GM19351 (cell line): ENCODE results near the gene ADAM11.

ENCODE experiments used
- ATAC-seq: cut with Tn5 transposase; IDR thresholded peaks from one replicate; pipeline ENCODE4 v1.9.1; 2021; ENCODE audit warnings: mild to moderate bottlenecking, moderate library complexity; ENCODE audit not compliant: unreplicated experiment

ADAM11 gene

GRCh38 chr17:44829523-44830358, 71.0 kb downstream of the ADAM11 start, which contains the start of gene GJC1:
Gene GJC1 (minus strand): TSS chr17:44830287. CDS start chr17:44805817, 24,470 bp downstream.
- ATAC-seq, result no peak

DNA sequence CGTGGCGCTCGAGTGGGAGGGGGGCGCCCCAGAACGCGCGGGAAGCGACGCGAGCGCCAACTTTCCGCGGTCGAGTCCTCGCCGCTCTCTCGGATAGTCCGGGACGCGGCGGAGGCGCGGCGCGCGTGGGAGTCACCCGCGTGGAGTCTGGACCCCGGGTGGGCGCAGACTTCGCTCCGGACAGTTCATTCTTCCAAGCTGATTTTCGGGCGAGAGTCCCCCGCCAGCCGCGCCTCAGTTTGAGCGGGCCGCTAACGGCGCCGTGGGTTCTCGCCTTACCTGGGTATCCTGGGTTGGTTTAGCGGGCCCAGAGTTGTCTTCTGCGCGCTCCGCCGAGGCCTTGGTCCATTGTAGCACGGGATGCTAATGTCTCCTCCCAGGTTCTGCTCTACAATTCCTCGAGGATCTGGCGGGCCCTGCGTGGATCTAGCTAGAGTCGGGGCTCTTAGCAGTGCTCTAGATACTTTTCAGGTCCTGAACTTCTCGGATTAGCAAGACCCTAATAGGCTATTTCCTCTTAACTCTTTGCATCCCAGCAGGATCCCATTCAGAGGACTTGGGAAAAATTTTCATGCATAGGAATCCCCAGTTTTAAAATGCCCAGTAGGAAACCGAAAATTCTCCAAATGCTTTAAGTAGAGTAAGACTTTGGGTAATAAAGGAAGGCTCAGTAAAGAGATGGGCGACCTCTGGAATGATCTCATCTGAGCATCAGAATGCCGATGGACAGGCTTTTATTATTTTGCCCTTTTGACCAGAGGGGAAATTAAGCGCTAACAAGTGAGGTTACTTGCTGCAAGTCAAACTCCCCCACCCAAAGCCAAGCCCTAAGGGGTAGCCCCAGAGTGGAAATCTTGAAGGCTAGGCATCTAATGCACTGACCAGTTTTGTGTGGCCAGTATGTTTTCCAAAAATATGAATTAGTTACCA, 71.8 kb downstream of the ADAM11 start:
- ATAC-seq, result no peak

DNA sequence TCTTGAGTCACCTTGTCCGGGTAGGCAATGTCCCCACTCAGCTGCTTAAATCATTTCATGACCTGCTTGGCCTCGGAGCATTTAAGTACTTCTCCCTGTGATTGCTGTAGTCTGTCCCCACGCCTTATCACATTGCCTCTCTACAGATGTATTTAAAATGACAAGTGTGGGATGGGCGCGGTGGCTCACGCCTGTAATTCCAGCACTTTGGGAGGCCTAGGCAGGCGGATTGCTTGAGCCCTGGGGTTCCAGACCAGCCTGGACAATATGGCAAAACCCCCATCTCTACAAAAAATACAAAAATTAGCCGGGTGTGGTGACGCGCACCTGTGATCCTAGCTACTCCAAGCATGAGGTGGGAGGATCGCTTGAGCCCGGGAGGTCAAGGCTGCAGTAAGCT, 72.6 kb downstream of the ADAM11 start:
- no peak for ATAC-seq
